Endothelial cell (in vitro differentiated cells): ENCODE results near the gene DOK3. TPM values are rescaled to one million over a fixed set of nuclear protein-coding genes. Genes with fewer than 3 reads are reported as not detected.

Experiments
- DNase-seq: peaks from one replicate; pipeline ENCODE4 v3.0.0; 2021; ENCODE audit warnings: low spot score
- H3K27ac Mint-ChIP-seq: one replicate; pipeline ENCODE4 v1.8.0; 2021; ENCODE audit warnings: mixed read lengths, inconsistent platforms; ENCODE audit not compliant: unreplicated experiment
- H3K27me3 Mint-ChIP-seq: one replicate; pipeline ENCODE4 v1.8.0; 2021; ENCODE audit warnings: mild to moderate bottlenecking, moderate library complexity, mixed read lengths, inconsistent platforms; ENCODE audit not compliant: unreplicated experiment
- H3K36me3 Mint-ChIP-seq: one replicate; pipeline ENCODE4 v1.8.0; 2021; ENCODE audit warnings: mild to moderate bottlenecking, low read depth, mixed read lengths, inconsistent platforms; ENCODE audit not compliant: unreplicated experiment
- H3K4me1 Mint-ChIP-seq: one replicate; pipeline ENCODE4 v1.8.0; 2021; ENCODE audit warnings: mild to moderate bottlenecking, mixed read lengths, inconsistent platforms; ENCODE audit not compliant: unreplicated experiment
- H3K4me3 Mint-ChIP-seq: one replicate; pipeline ENCODE4 v1.8.0; 2021; ENCODE audit warnings: mild to moderate bottlenecking, mixed read lengths, inconsistent platforms; ENCODE audit not compliant: unreplicated experiment
- H3K9me3 Mint-ChIP-seq: one replicate; pipeline ENCODE4 v1.8.0; 2021; ENCODE audit warnings: mixed read lengths, inconsistent platforms; ENCODE audit not compliant: unreplicated experiment
- CTCF ChIP-seq: fragments of 200-600 bp; sonication (generic); IDR thresholded peaks from one replicate; pipeline ENCODE4 v1.5.0; 2021; ENCODE audit warnings: antibody characterized with exemption; ENCODE audit not compliant: unreplicated experiment
- total RNA-seq: library from RNA; stranded (reverse); fragmentation: NEBNext Ultra II Directional; extraction: Animal tissue kit (Norgen Biotek cat#: 25700); gene quantifications from one replicate; pipeline ENCODE4 v1.2.1, GENCODE V29; 2021; ENCODE audit not compliant: unreplicated experiment

DOK3 gene
- total RNA-seq, 1 donor from 2014 or later: 51.4 TPM

GRCh38 chr5:177555228-177555627, 45.6 kb upstream of the DOK3 start:
- DNase-seq: no peak
- H3K36me3 Mint-ChIP-seq: peaks cover 8% of the 10 kb centered on the region
- peak overlapping the region; percentile 80 for H3K4me3 Mint-ChIP-seq
- no peaks in the 10 kb centered on the region for H3K9me3 Mint-ChIP-seq
- H3K4me1 Mint-ChIP-seq: peaks cover 16% of the 10 kb centered on the region
- no peak overlapping the region for H3K27ac Mint-ChIP-seq
- no peak for TF ChIP-seq CTCF
- peaks cover 11% of the 10 kb centered on the region for H3K27me3 Mint-ChIP-seq

- Mint-ChIP-seq H3K4me3 (peak within 1 kb of the TSS; percentile 93), H3K9me3 (no peaks in the 10 kb centered on the region), H3K4me1 (peaks cover 16% of the 10 kb centered on the region), H3K27ac (no peak within 1 kb of the TSS), H3K27me3 (peaks cover 11% of the 10 kb centered on the region), H3K36me3 (peaks cover 8% of the 10 kb centered on the region)
- TF ChIP-seq CTCF: peak; percentile 17
- peak; percentile 96 for DNase-seq
These were observed 45.0 kb upstream of the DOK3 start, which contains the start of gene FAM193B for GRCh38 chr5:177554474-177555111. TSS of gene FAM193B (minus strand) at chr5:177554563. CDS start at chr5:177554458, 105 bp downstream.

GRCh38 chr5:177553671-177554429, 44.2 kb upstream of the DOK3 start:
- Mint-ChIP-seq H3K27ac (no peak overlapping the region), H3K27me3 (peaks cover 11% of the 10 kb centered on the region), H3K9me3 (no peaks in the 10 kb centered on the region), H3K4me3 (peak overlapping the region; percentile 93), H3K4me1 (peaks cover 17% of the 10 kb centered on the region), H3K36me3 (peaks cover 8% of the 10 kb centered on the region)
- TF ChIP-seq CTCF: no peak
- DNase-seq: peak; percentile 30

GRCh38 chr5:177552839-177553455, 43.3 kb upstream of the DOK3 start:
- TF ChIP-seq CTCF: no peak
- H3K4me3 Mint-ChIP-seq: peak overlapping the region; percentile 93
- H3K4me1 Mint-ChIP-seq: peaks cover 26% of the 10 kb centered on the region
- peak overlapping the region; percentile 64 for H3K27ac Mint-ChIP-seq
- peaks cover 4% of the 10 kb centered on the region for H3K36me3 Mint-ChIP-seq
- peaks cover 8% of the 10 kb centered on the region for H3K27me3 Mint-ChIP-seq
- no peak for DNase-seq
- H3K9me3 Mint-ChIP-seq: no peaks in the 10 kb centered on the region
